HCT116 (cell line): ENCODE results near the gene BLOC1S3. TPM values are rescaled to one million over a fixed set of nuclear protein-coding genes. Genes with fewer than 3 reads are reported as not detected.

Source experiments
- ATAC-seq: fragments of 200-7000 bp; cut with Tn5 transposase; 2 replicates; pipeline ENCODE4 v1.9.1; 2020; ENCODE audit warnings: mild to moderate bottlenecking, moderate library complexity
- BruUV-seq: library from RNA; stranded (reverse); fragments of 400-500 nt; replicated peaks from 2 replicates; lab custom pipeline; 2021; lab: Mats Ljungman, UMichigan
- CTCF ChIA-PET: fragments of 300-600 bp; sonication (Branson Sonifier 250); formaldehyde crosslinking; loops from one replicate; lab custom pipeline; 2021; ENCODE audit warnings: antibody characterized with exemption; lab: Charles Lee
- POLR2A ChIA-PET: fragments of 300-600, 350-600 bp; sonication (Branson Sonifier 250); formaldehyde crosslinking; loops from one replicate; lab custom pipeline; 2021; ENCODE audit warnings: antibody characterized with exemption; lab: Charles Lee
- RAD21 ChIA-PET, 2 experiments: fragments of 300-600 bp; sonication (Branson Sonifier 250); formaldehyde crosslinking; loops; one replicate each; lab custom pipeline; 2023; ENCODE audit warnings: low total read pairs in 2 of 2; ENCODE audit not compliant: uncharacterized antibody in 2 of 2, unreplicated experiment in 2 of 2, low non-redundant PET in 1 of 2; lab: Charles Lee
- DNase-seq: peaks from one replicate; pipeline ENCODE4 v3.0.0-alpha.2; 2010; ENCODE audit warnings: low read depth, low spot score
- H2AFZ ChIP-seq: fragments of 200-600 bp; shearing (Covaris generic), sonication (generic); 2 replicates; pipeline ENCODE4 v1.6.1; 2017; ENCODE audit warnings: low read depth, mixed run types, mixed read lengths, antibody characterized with exemption, low read length; ENCODE audit not compliant: poor library complexity, severe bottlenecking
- H3K27ac ChIP-seq: 2 replicates; pipeline ENCODE4 v1.5.1; 2012; ENCODE audit warnings: low read depth, low read length
- H3K27me3 ChIP-seq: fragments of 200-600 bp; sonication (generic); 2 replicates; pipeline ENCODE4 v1.6.1; 2016; ENCODE audit warnings: mixed run types, low read length, mixed read lengths; ENCODE audit not compliant: insufficient read depth
- H3K36me3 ChIP-seq, 2 experiments: fragments of 200-500 bp in 1 of 2; fragments of 200-600 bp in 1 of 2; sonication (Bioruptor generic) in 1 of 2; sonication (generic) in 1 of 2; 2 replicates each; pipeline versions ENCODE4 v1.5.1 to v1.6.1; 2014 to 2016; ENCODE audit warnings: low read length in 2 of 2, inconsistent platforms in 1 of 2, mixed read lengths in 1 of 2, mixed run types in 1 of 2; ENCODE audit not compliant: insufficient read depth in 2 of 2, control insufficient read depth in 1 of 2
- H3K4me1 ChIP-seq, 2 experiments: fragments of 200-600 bp in 1 of 2; sonication (generic) in 1 of 2; 2 replicates each; pipeline versions ENCODE4 v1.5.1 to v1.6.1; 2012 to 2017; ENCODE audit warnings: low read length in 2 of 2, inconsistent platforms in 1 of 2, mild to moderate bottlenecking in 1 of 2, mixed read lengths in 1 of 2, mixed run types in 1 of 2, moderate library complexity in 1 of 2; ENCODE audit not compliant: insufficient read depth in 2 of 2, control insufficient read depth in 1 of 2
- H3K4me2 ChIP-seq: fragments of 200-600 bp; sonication (generic); 2 replicates; pipeline ENCODE4 v1.6.1; 2017; ENCODE audit warnings: mixed run types, low read length, mixed read lengths
- H3K4me3 ChIP-seq, 2 experiments: fragments of 200-600 bp in 1 of 2; sonication (generic) in 1 of 2; replicated peaks in 1 of 2; 2 replicates each; pipeline ENCODE4 v1.5.1; 2011 to 2016; ENCODE audit warnings: low read length in 2 of 2, control low read depth in 1 of 2, low read depth in 1 of 2, mild to moderate bottlenecking in 1 of 2, mixed read lengths in 1 of 2, mixed run types in 1 of 2
- H3K79me2 ChIP-seq: fragments of 200-600 bp; sonication (generic); 2 replicates; pipeline ENCODE4 v1.6.1; 2017; ENCODE audit warnings: mild to moderate bottlenecking, mixed run types, low read length, moderate library complexity, mixed read lengths; ENCODE audit not compliant: insufficient read depth
- H3K9ac ChIP-seq: fragments of 200-600 bp; sonication (generic); 2 replicates; pipeline ENCODE4 v1.6.1; 2016; ENCODE audit warnings: low read length, mixed read lengths
- H3K9me2 ChIP-seq: fragments of 200-600 bp; sonication (generic), shearing (Covaris generic); 2 replicates; pipeline ENCODE4 v1.6.1; 2017; ENCODE audit warnings: mixed run types, mild to moderate bottlenecking, moderate library complexity; ENCODE audit not compliant: insufficient read depth
- H3K9me3 ChIP-seq, 2 experiments: fragments of 200-500 bp in 1 of 2; fragments of 200-600 bp in 1 of 2; sonication (Bioruptor generic) in 1 of 2; sonication (generic) in 1 of 2; 2 replicates each; pipeline ENCODE4 v1.6.1; 2014 to 2017; ENCODE audit warnings: low read length in 2 of 2, mixed read lengths in 2 of 2, inconsistent platforms in 1 of 2, low read depth in 1 of 2, mild to moderate bottlenecking in 1 of 2, mixed run types in 1 of 2, moderate library complexity in 1 of 2; ENCODE audit not compliant: control insufficient read depth in 1 of 2, insufficient read depth in 1 of 2
- H4K20me1 ChIP-seq: fragments of 200-600 bp; sonication (generic), shearing (Covaris generic); 2 replicates; pipeline ENCODE4 v1.6.1; 2017; ENCODE audit warnings: mixed run types, mild to moderate bottlenecking, moderate library complexity; ENCODE audit not compliant: insufficient read depth
- ATF3 ChIP-seq: IDR thresholded peaks from 2 replicates; pipeline ENCODE4 v1.6.1; 2012
- CTCF ChIP-seq, 3 experiments: fragments of 200-600 bp in 1 of 3; sonication (generic) in 1 of 3; IDR thresholded peaks in 2 of 3; conservative IDR thresholded peaks in 1 of 3; 2 replicates each; pipeline ENCODE4 v1.5.1; 2012 to 2017; ENCODE audit warnings: low read depth in 2 of 3, low read length in 2 of 3, antibody characterized with exemption in 1 of 3, borderline replicate concordance in 1 of 3, control low read depth in 1 of 3, mild to moderate bottlenecking in 1 of 3, mixed read lengths in 1 of 3, mixed run types in 1 of 3, moderate library complexity in 1 of 3; ENCODE audit not compliant: insufficient read depth in 1 of 3
- ELF1 ChIP-seq: IDR thresholded peaks from 2 replicates; pipeline ENCODE4 v1.6.1; 2012; ENCODE audit warnings: low read depth, borderline replicate concordance
- EZH2 ChIP-seq: fragments of 200-600 bp; sonication (generic); IDR thresholded peaks from 2 replicates; pipeline ENCODE4 v1.6.1; 2017; ENCODE audit warnings: antibody characterized with exemption, mixed run types
- EZH2phosphoT487 ChIP-seq: fragments of 200-600 bp; IDR thresholded peaks from 2 replicates; pipeline ENCODE4 v1.6.1; 2018; ENCODE audit warnings: antibody characterized with exemption, borderline replicate concordance
- FOSL1 ChIP-seq: IDR thresholded peaks from 2 replicates; pipeline ENCODE4 v1.6.1; 2012; ENCODE audit warnings: low read depth
- MAX ChIP-seq: IDR thresholded peaks from 2 replicates; pipeline ENCODE4 v1.6.1; 2012
- RAD21 ChIP-seq: IDR thresholded peaks from 2 replicates; pipeline ENCODE4 v1.6.1; 2012; ENCODE audit warnings: low read depth, mild to moderate bottlenecking
- SRF ChIP-seq: IDR thresholded peaks from 2 replicates; pipeline ENCODE4 v1.6.1; 2012; ENCODE audit warnings: low read depth
- ZBTB33 ChIP-seq: IDR thresholded peaks from 2 replicates; pipeline ENCODE4 v1.6.1; 2011; ENCODE audit warnings: mild to moderate bottlenecking, low read length, moderate library complexity; ENCODE audit not compliant: insufficient replicate concordance; ENCODE audit errors: extremely low read depth
- ZNF274 ChIP-seq: fragments of 200-500 bp; sonication (Bioruptor generic); IDR thresholded peaks from 2 replicates; pipeline ENCODE4 v1.6.1; 2014; ENCODE audit warnings: mild to moderate bottlenecking, low read depth, low read length, inconsistent platforms
- intact Hi-C: fragments of 100-400 bp; cut with micrococcal nuclease; formaldehyde crosslinking; loops from 2 replicates; pipeline ENCODE4 v1.10.0; 2022
- total RNA-seq: library from RNA; stranded (reverse); gene quantifications from one replicate; pipeline ENCODE4 v1.2.1, GENCODE V29; 2021; ENCODE audit not compliant: unreplicated experiment

The BLOC1S3 gene
- total RNA-seq, 1 experiment from 2014 or later: 12.2 TPM

GRCh38 chr19:45202637-45203036, 24.1 kb downstream of the BLOC1S3 start (continued):
- TF ChIP-seq CTCF (IDR thresholded peaks at IDR 0.05 in 2 of 3, conservative IDR thresholded peaks at IDR 0.05 in 1 of 3; ENCODE audit: borderline replicate concordance in 1 of 3, insufficient read depth in 1 of 3, low read depth in 2 of 3, low read length in 2 of 3) (no peak), ZNF274 (no peak), ZBTB33 (no peak), SRF (no peak), EZH2 (no peak), MAX (no peak), EZH2phosphoT487 (no peak)

- intact Hi-C loops: no loop called here
- DNase-seq: no peak
These were observed 27.2 kb downstream of the BLOC1S3 start for GRCh38 chr19:45205810-45206209.

More at GRCh38 chr19:45205810-45206209, 27.2 kb downstream of the BLOC1S3 start:
- no peak for ATAC-seq
- H3K4me1 ChIP-seq: no peaks in the 10 kb centered on the region
- no peaks in the 10 kb centered on the region for H4K20me1 ChIP-seq
- no peak overlapping the region for H3K4me2 ChIP-seq
- H3K36me3 ChIP-seq: no peaks in the 10 kb centered on the region
- CTCF ChIA-PET: no interaction called here
- POLR2A ChIA-PET: interaction anchor here (0.7 kb wide), 1 partner anchor 205 kb away, joined by 3 read pairs; no protein-coding TSS in a partner anchor
- no peak overlapping the region for H3K9ac ChIP-seq
- BruUV-seq: no TSS peak
- no peak overlapping the region for H3K4me3 ChIP-seq
- H2AFZ ChIP-seq: no peak overlapping the region
- H3K27me3 ChIP-seq: no peaks in the 10 kb centered on the region
- H3K9me2 ChIP-seq: no peaks in the 10 kb centered on the region
- RAD21 ChIA-PET: interaction anchor here (0.6 kb wide), 2 partner anchors 30 to 362 kb away, joined by 3 read pairs; no protein-coding TSS in a partner anchor
- no peaks in the 10 kb centered on the region for H3K9me3 ChIP-seq
- H3K27ac ChIP-seq: no peak overlapping the region
- H3K79me2 ChIP-seq: no peaks in the 10 kb centered on the region
- TF ChIP-seq FOSL1 (no peak), RAD21 (no peak), EZH2phosphoT487 (no peak), ATF3 (no peak), ELF1 (no peak), MAX (no peak)
- TF ChIP-seq, all 23 proteins: peak for 0
